HG03571 (cell line): ENCODE data around the gene SCTR.

Experiments used
- ATAC-seq: cut with Tn5 transposase; IDR thresholded peaks from one replicate; pipeline ENCODE4 v1.9.1; 2021; ENCODE audit not compliant: unreplicated experiment

Gene SCTR

GRCh38 chr2:119475857-119476244, 48.4 kb downstream of the SCTR start:
- ATAC-seq, result no peak

GRCh38 chr2:119475225-119475856, 48.9 kb downstream of the SCTR start:
- ATAC-seq, result no peak

DNA sequence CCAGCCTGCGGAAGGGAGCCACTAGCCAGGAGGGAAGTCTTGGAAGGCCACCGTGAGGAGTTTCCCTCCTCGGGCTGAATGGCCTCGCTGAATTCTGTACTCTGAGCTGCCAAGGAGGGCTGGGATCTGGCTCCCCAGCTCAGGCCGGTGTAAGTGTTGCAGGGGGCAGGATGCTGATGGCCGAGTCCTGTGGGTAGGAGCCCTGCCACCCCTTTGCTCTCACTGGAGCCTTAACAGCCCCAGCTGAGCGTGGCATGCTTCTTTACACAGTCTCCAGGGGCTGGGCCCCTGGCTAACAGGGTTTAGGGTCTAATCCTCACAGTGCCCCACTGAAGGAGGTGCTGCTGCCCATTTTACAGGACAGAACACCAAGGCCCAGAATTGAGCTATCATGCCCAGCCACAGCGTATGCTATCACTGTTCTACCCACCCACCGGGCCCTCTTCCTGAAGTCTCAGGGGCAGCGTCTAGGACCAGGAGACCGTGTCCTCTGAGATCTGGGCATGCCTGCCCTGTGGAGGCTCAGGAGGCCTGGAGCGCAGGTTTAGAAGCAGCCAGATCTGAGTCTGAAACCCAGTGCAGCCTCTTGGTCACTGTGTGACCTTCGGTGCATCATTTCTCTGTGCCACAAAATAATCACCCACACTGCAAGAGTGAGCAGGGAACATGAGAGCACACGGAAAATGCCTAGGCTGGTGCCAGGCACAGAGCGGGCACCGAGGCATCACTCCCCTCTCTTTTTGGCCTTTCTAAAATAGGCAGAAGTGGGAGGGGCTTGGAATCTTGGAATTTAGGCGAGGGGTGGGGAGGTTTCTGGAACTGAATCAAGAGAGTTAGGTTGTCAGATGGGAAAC, 49.7 kb downstream of the SCTR start:
- no peak for ATAC-seq

- no peak for ATAC-seq
These were observed 50.5 kb downstream of the SCTR start for GRCh38 chr2:119473621-119474370.

DNA sequence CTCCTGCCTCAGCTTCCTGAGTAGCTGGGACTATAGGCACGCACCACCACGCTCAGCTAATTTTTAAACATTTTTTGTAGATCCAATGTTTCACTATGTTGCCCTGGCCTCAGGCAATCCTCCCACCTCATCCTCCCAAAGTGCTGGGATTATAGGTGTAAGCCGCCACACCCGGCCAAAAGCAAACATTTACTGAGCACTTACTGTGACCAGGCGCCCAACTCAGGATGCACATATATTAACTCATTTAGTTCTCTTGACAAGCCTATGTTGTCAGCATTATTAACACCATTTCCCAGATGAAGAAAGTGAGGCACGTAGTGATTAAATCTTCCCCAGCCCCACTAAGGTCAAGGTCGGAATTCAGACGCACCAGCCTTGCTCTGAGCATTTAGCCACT, 51.5 kb downstream of the SCTR start:
- ATAC-seq, result no peak

GRCh38 chr2:119469661-119470297, 54.5 kb downstream of the SCTR start:
- ATAC-seq, result no peak

- no peak for ATAC-seq
These were observed 55.2 kb downstream of the SCTR start for GRCh38 chr2:119469131-119469530.

GRCh38 chr2:119468154-119468955, 55.9 kb downstream of the SCTR start:
- no peak for ATAC-seq

DNA sequence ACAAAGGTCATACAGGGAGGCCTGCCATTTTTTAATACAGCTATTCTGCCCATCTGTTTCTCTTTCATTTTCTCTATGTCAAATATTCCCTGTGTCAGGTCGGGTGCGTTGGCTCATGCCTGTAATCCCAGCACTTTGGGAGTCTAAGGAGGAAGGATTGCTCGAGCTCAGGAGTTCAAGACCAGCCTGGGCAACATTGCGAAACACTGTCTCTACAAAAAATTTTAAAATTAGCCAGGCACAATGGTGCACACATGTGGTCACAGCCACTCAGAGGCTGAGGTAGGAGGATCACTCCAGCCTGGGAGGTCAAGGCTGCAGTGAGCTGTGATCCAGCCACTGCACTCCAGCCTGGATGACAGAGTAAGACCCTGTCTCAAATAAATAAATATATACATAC, 57.9 kb downstream of the SCTR start:
- ATAC-seq, result no peak

- ATAC-seq, result no peak
These were observed 58.6 kb downstream of the SCTR start for GRCh38 chr2:119465687-119466086.

DNA sequence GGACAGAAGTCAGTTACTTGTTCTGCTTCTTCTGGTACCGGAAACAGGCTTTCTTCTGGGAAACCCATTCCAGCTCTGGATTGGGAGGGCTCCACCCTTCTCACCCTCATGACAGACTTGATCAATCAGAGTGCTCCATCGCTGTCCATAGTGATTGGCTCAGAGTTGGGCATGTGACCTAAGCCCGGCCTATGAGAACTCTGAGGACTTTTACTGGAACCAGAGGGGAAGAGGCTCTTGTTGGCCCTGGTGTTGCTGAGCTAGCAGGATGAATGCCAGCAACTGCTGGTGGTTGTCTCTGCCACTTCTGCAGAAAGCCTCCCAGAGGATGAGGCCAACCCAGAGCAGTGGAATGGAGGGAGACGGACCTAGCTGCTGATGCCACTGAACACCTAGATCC, 59.3 kb downstream of the SCTR start:
- no peak for ATAC-seq

DNA sequence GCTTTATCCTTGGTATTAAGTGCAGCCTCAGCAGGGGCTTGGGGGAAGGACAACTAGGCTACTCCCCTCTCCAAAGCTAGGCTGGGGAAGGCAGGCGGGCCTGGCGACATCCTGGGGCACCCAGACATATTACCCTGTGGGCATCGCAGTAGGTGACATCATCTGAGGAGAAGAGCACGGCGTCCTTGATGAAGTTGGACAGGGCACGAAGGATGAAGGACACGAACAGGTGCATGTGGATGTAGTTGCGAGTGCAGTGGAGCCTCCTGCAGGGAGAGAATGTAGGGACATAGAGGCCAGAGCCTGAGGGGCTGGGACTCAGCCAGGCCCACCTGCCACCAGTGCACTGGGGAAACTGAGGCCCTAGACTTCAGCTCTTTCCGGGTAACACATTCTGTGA, 60.3 kb downstream of the SCTR start:
- no peak for ATAC-seq

DNA sequence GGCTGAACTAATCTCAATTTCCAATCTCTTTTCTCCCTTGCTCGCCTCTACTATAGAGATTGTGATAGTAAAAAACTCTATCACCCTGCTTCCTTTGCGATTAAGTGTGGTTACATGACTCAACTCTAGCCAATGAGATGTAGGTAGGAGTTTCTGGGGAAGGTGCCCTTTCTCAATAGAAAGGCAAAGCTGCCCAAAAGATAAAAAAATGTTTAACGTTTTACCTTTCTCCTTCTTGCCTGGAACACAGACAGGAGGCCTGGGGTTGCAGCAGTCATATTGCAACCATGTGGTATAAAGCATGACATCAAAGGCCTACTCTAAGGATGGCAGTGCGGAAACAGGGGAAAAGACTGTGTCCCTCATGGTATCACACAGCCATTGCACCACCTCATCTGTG, 61.1 kb downstream of the SCTR start:
- no peak for ATAC-seq

GRCh38 chr2:119462574-119462973, 61.7 kb downstream of the SCTR start:
- no peak for ATAC-seq

GRCh38 chr2:119461811-119462210, 62.5 kb downstream of the SCTR start:
- no peak for ATAC-seq

DNA sequence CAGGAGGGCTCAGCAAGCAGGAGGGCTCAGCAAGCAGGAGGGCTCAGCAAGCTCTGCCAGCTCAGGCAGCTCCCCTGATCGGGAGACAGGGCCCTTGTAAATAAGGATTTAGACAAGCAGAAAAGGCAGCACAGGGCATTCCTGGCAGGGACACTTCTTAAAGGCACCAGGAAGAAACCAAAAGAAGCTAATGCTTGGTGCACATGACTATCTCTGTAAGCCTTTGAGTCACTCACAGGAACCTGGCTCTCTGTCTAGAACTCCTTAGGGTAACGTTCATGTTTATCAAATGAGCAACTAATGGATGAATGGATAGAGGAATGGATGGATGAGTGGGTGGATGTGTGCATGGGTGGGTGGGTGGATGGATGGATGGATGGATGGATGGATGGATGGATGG, 64.2 kb downstream of the SCTR start:
- no peak for ATAC-seq

DNA sequence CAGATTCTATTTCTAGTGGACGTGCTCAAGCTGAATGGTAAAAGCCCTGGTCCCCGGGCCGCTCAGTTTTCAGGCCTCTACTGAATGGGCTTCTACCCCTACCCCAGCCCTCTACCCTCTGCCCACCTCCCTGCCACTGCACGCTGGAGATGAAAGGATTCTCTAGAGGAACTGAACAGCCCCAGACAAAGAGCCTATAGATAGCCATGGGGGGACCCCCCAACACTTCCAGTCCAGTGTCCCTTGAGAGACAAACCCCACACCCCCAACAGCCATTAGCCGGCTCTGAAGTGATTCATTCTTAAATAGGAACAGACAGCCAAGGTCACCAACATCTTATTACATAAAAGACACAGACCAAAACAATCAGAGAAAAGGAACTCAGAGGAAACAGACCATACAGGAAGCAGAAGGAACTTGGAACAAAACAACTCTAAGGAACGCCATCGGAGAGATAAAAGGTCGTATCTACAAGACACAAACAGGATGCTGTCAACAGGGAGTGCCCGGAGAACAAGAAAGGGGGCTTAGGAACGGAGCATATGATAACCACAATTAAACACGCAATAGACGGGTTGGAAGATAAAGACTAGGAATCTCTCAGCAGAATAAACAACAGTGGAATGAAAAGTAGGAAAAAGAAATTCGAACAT, 69.1 kb downstream of the SCTR start:
- ATAC-seq, result no peak

DNA sequence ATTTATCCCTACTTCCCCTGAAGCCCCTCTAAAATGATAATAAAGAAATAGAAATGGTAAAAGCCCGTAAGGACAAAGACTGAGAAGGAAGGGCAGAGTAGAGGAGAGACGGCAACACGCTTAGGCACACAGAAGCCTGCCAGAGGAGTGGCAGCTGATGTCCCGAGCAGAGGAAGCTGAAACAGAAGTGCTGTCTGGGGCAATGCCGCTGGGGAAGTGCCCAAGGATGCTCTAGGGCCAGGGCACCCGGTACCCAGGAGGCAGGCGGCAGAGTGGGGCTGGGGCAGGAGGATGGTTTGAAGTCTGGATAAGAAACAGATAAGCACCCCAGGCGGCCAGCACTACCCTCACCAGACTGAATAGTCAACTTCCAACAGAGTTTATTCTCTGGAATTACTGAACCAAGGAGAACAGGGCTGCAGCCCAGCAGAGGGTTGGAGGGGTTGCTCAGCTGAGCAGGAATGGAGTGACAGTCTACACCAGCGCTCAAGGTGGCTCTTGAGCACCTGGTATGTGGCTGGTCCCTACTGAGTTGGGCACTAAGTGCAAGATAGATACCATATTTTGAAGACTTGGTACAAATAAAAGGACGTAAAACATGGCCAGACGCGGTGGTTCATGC, 70.2 kb downstream of the SCTR start:
- no peak for ATAC-seq

DNA sequence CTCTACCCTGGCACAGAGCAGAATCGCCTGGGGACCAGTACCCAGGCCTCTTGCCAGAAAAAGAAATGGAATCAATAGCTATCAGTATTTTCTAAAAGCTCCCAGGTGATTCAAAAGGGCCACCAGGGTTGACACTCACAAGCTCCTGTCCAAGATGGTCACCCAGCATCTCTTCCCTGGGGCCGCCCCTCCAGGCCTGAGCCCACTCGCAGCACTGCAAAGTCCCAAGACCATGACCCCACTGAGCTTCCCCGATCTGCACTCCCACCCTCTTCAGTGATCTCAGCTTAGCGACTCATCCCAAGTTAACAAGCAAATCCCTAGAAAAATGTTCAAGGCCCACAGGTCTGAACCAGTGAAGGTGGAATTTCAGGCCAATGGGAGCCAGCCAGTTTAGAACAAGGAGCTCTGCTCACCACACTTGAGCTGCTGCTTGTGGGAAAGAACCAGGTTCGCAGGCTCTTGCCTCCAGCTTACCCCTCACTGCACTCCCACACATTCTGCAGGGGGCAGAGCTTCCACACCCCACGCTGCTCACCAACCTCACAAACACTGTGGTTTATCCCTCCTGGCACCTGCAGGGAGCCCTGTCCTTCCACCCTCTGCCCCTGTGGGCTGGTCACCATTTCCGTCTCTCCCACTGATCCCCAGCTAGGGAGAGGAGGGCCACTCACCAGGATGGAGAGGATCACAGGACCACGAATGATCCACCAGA, 72.8 kb downstream of the SCTR start:
- no peak for ATAC-seq
